Measurements from ENCODE around the gene DDX51. TPM values are rescaled to one million over a fixed set of nuclear protein-coding genes. Genes with fewer than 3 reads are reported as not detected.

DDX51 gene
- total RNA-seq, 2 donors from 2014 or later = 9.4 to 22.9 TPM

- no peaks in the 10 kb centered on the region for H3K27me3 ChIP-seq
- no peak overlapping the region for H3K27ac ChIP-seq
- intact Hi-C loops (cut with DNase I) = no loop called here
- no peaks in the 10 kb centered on the region for H3K9me3 ChIP-seq
- no peak overlapping the region for H3K4me3 ChIP-seq
- H3K4me1 ChIP-seq = peaks cover 8% of the 10 kb centered on the region
- TF ChIP-seq CTCF (IDR thresholded peaks at IDR 0.05) = no peak
- H3K9ac ChIP-seq (ENCODE audit: low read depth in 2 of 2, low read length in 2 of 2) = no peak overlapping the region
- DNase-seq = no peak
- no peaks in the 10 kb centered on the region for H3K36me3 ChIP-seq
These were observed 4.4 kb upstream of the DDX51 start for GRCh38 chr12:132148368-132149045.

- H3K36me3 ChIP-seq = no peaks in the 10 kb centered on the region
- H3K27me3 ChIP-seq = no peaks in the 10 kb centered on the region
- H3K27ac ChIP-seq = no peak overlapping the region
- intact Hi-C loops (cut with DNase I) = no loop called here
- no peak for DNase-seq
- no peak overlapping the region for H3K4me3 ChIP-seq
- no peak for TF ChIP-seq CTCF (IDR thresholded peaks at IDR 0.05)
- H3K4me1 ChIP-seq = peaks cover 14% of the 10 kb centered on the region
- no peaks in the 10 kb centered on the region for H3K9me3 ChIP-seq
- no peak overlapping the region for H3K9ac ChIP-seq (ENCODE audit: low read depth in 2 of 2, low read length in 2 of 2)
These were observed 3.6 kb upstream of the DDX51 start for GRCh38 chr12:132147423-132148367.

GRCh38 chr12:132146772-132147422 lies 2.8 kb upstream of the DDX51 start:
- intact Hi-C loops (cut with DNase I) = no loop called here
- Histone ChIP-seq H3K9me3 (no peaks in the 10 kb centered on the region), H3K36me3 (no peaks in the 10 kb centered on the region), H3K4me1 (peaks cover 19% of the 10 kb centered on the region), H3K27me3 (no peaks in the 10 kb centered on the region), H3K27ac (no peak overlapping the region), H3K4me3 (no peak overlapping the region), H3K9ac (ENCODE audit: low read depth in 2 of 2, low read length in 2 of 2) (no peak overlapping the region)
- TF ChIP-seq CTCF (IDR thresholded peaks at IDR 0.05) = no peak
- DNase-seq = no peak

GRCh38 chr12:132146098-132146497 lies 2.0 kb upstream of the DDX51 start:
- no peak overlapping the region for H3K9ac ChIP-seq (ENCODE audit: low read depth in 2 of 2, low read length in 2 of 2)
- H3K4me1 ChIP-seq = peaks cover 19% of the 10 kb centered on the region
- TF ChIP-seq CTCF (IDR thresholded peaks at IDR 0.05) = no peak
- intact Hi-C loops (cut with DNase I) = no loop called here
- no peak overlapping the region for H3K27ac ChIP-seq
- DNase-seq = no peak
- no peaks in the 10 kb centered on the region for H3K36me3 ChIP-seq
- H3K9me3 ChIP-seq = no peaks in the 10 kb centered on the region
- H3K27me3 ChIP-seq = no peaks in the 10 kb centered on the region
- H3K4me3 ChIP-seq = no peak overlapping the region

- Histone ChIP-seq H3K4me1 (peaks cover 19% of the 10 kb centered on the region), H3K27me3 (no peaks in the 10 kb centered on the region), H3K9me3 (no peaks in the 10 kb centered on the region), H3K27ac (no peak overlapping the region), H3K9ac (ENCODE audit: low read depth in 2 of 2, low read length in 2 of 2) (peak overlapping the region in 1 of 2 donors; percentile 86), H3K36me3 (peaks cover 7% of the 10 kb centered on the region), H3K4me3 (peak overlapping the region; percentile 98)
- intact Hi-C loops (cut with DNase I) = no loop called here
- no peak for TF ChIP-seq CTCF (IDR thresholded peaks at IDR 0.05)
- DNase-seq = no peak
These were observed 1.2 kb upstream of the DDX51 start for GRCh38 chr12:132145334-132145733.

Measured in colonic mucosa (tissue), 4 donors.